Measurements from ENCODE around the gene IQGAP2. TPM values are rescaled to one million over a fixed set of nuclear protein-coding genes. Genes with fewer than 3 reads are reported as not detected.

The IQGAP2 gene
- total and polyA plus RNA-seq, 2 of the 8 experiments (the other 6 are each of a cell fraction or from before 2014, with no cell fraction given), result 19.7 to 66.0 TPM

DNA sequence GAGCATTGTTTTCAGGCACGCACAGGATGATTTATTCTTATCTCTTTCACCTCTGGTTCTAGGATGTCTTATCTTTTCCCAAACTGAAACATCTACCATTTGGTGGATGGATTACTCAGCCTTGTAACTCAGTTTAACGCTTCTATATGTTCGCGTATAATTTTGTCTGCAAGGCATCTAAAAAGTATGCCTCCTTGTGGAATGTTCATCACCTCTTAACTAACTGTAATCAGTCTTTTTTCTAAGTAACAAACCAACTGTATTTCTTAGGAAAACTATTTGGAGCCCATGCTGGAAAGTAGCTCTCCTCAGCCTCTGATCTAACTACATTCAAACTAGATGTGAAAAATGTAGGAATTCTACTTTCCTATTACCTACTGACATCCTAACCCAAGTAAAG lies 231.6 kb downstream of the IQGAP2 start (continued):
- TF ChIP-seq, protein P1, sequence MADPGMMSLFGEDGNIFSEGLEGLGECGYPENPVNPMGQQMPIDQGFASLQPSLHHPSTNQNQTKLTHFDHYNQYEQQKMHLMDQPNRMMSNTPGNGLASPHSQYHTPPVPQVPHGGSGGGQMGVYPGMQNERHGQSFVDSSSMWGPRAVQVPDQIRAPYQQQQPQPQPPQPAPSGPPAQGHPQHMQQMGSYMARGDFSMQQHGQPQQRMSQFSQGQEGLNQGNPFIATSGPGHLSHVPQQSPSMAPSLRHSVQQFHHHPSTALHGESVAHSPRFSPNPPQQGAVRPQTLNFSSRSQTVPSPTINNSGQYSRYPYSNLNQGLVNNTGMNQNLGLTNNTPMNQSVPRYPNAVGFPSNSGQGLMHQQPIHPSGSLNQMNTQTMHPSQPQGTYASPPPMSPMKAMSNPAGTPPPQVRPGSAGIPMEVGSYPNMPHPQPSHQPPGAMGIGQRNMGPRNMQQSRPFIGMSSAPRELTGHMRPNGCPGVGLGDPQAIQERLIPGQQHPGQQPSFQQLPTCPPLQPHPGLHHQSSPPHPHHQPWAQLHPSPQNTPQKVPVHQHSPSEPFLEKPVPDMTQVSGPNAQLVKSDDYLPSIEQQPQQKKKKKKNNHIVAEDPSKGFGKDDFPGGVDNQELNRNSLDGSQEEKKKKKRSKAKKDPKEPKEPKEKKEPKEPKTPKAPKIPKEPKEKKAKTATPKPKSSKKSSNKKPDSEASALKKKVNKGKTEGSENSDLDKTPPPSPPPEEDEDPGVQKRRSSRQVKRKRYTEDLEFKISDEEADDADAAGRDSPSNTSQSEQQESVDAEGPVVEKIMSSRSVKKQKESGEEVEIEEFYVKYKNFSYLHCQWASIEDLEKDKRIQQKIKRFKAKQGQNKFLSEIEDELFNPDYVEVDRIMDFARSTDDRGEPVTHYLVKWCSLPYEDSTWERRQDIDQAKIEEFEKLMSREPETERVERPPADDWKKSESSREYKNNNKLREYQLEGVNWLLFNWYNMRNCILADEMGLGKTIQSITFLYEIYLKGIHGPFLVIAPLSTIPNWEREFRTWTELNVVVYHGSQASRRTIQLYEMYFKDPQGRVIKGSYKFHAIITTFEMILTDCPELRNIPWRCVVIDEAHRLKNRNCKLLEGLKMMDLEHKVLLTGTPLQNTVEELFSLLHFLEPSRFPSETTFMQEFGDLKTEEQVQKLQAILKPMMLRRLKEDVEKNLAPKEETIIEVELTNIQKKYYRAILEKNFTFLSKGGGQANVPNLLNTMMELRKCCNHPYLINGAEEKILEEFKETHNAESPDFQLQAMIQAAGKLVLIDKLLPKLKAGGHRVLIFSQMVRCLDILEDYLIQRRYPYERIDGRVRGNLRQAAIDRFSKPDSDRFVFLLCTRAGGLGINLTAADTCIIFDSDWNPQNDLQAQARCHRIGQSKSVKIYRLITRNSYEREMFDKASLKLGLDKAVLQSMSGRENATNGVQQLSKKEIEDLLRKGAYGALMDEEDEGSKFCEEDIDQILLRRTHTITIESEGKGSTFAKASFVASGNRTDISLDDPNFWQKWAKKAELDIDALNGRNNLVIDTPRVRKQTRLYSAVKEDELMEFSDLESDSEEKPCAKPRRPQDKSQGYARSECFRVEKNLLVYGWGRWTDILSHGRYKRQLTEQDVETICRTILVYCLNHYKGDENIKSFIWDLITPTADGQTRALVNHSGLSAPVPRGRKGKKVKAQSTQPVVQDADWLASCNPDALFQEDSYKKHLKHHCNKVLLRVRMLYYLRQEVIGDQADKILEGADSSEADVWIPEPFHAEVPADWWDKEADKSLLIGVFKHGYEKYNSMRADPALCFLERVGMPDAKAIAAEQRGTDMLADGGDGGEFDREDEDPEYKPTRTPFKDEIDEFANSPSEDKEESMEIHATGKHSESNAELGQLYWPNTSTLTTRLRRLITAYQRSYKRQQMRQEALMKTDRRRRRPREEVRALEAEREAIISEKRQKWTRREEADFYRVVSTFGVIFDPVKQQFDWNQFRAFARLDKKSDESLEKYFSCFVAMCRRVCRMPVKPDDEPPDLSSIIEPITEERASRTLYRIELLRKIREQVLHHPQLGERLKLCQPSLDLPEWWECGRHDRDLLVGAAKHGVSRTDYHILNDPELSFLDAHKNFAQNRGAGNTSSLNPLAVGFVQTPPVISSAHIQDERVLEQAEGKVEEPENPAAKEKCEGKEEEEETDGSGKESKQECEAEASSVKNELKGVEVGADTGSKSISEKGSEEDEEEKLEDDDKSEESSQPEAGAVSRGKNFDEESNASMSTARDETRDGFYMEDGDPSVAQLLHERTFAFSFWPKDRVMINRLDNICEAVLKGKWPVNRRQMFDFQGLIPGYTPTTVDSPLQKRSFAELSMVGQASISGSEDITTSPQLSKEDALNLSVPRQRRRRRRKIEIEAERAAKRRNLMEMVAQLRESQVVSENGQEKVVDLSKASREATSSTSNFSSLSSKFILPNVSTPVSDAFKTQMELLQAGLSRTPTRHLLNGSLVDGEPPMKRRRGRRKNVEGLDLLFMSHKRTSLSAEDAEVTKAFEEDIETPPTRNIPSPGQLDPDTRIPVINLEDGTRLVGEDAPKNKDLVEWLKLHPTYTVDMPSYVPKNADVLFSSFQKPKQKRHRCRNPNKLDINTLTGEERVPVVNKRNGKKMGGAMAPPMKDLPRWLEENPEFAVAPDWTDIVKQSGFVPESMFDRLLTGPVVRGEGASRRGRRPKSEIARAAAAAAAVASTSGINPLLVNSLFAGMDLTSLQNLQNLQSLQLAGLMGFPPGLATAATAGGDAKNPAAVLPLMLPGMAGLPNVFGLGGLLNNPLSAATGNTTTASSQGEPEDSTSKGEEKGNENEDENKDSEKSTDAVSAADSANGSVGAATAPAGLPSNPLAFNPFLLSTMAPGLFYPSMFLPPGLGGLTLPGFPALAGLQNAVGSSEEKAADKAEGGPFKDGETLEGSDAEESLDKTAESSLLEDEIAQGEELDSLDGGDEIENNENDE (IDR thresholded peaks at IDR 0.05; ENCODE audit: insufficient replicate concordance, low read length), result no peak
- TF ChIP-seq BRCA1 (IDR thresholded peaks at IDR 0.05; ENCODE audit: low read depth, low read length) (no peak), CBX5 (IDR thresholded peaks at IDR 0.05; ENCODE audit: low read depth, low read length) (no peak), SP2 (IDR thresholded peaks at IDR 0.05; ENCODE audit: low read length) (no peak), SUZ12 (IDR thresholded peaks at IDR 0.05; ENCODE audit: low read length) (no peak), RAD21 (IDR thresholded peaks at IDR 0.05 in 1 of 2, conservative IDR thresholded peaks at IDR 0.05 in 1 of 2; ENCODE audit: low read depth in 2 of 2, low read length in 2 of 2) (no peak)
- TF ChIP-seq, protein P2, sequence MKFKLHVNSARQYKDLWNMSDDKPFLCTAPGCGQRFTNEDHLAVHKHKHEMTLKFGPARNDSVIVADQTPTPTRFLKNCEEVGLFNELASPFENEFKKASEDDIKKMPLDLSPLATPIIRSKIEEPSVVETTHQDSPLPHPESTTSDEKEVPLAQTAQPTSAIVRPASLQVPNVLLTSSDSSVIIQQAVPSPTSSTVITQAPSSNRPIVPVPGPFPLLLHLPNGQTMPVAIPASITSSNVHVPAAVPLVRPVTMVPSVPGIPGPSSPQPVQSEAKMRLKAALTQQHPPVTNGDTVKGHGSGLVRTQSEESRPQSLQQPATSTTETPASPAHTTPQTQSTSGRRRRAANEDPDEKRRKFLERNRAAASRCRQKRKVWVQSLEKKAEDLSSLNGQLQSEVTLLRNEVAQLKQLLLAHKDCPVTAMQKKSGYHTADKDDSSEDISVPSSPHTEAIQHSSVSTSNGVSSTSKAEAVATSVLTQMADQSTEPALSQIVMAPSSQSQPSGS (IDR thresholded peaks at IDR 0.05; ENCODE audit: low read length), result no peak

All from H1 (cell line).